K562 (cell line): ENCODE measurements around the gene SYNE1. TPM values are rescaled to one million over a fixed set of nuclear protein-coding genes. Genes with fewer than 3 reads are reported as not detected.

Experiments
- ATAC-seq: fragments of 200-7000 bp; cut with Tn5 transposase; 3 replicates; pipeline ENCODE4 v1.9.1; 2020; ENCODE audit warnings: moderate library complexity
- BruUV-seq: library from RNA; stranded (reverse); fragments of 400-500 nt; replicated peaks from 2 replicates; lab custom pipeline; 2021; lab: Mats Ljungman, UMichigan
- CTCF ChIA-PET: fragments of 300-600 bp; formaldehyde crosslinking; extraction: SDS; loops from one replicate; lab custom pipeline; 2021; ENCODE audit warnings: low intra/inter-chr PET ratio; lab: Yijun Ruan, JAX
- POLR2A ChIA-PET: fragments of 300-600, 350-650 bp; sonication (Branson Sonifier 250); formaldehyde crosslinking; extraction: SDS; loops from one replicate; lab custom pipeline; 2021; ENCODE audit warnings: antibody characterized with exemption, inconsistent platforms; lab: Yijun Ruan, JAX
- DNase-seq, 4 experiments: peaks; one replicate each; pipeline versions ENCODE4 v3.0.0 to v3.0.0-alpha.2; 2011 to 2018; ENCODE audit warnings: low spot score in 3 of 4, mixed read lengths in 3 of 4; ENCODE audit errors: extremely low read depth in 1 of 4
- FAIRE-seq: peaks from 2 replicates; lab custom pipeline; 2011; peaks lifted over from hg19 to GRCh38; lab: Jason Lieb, UNC
- H2AFZ ChIP-seq: 2 replicates; pipeline ENCODE4 v1.6.0; 2011; ENCODE audit warnings: low read depth, low read length, control low read depth, inconsistent platforms
- H3K27ac ChIP-seq: fragments of 200-600 bp; 3 replicates; pipeline ENCODE4 v1.8.0; 2011; ENCODE audit warnings: low read depth, mild to moderate bottlenecking, control low read depth, inconsistent platforms, low read length, moderate library complexity, mixed read lengths; ENCODE audit errors: extremely low read depth
- H3K27me3 ChIP-seq, 2 experiments: fragments of 300-600 bp in 1 of 2; 2 replicates in 1 of 2; 3 replicates in 1 of 2; pipeline versions ENCODE4 v1.6.0 to v1.8.0; 2011; ENCODE audit warnings: inconsistent platforms in 2 of 2, low read length in 2 of 2, mild to moderate bottlenecking in 1 of 2, mixed read lengths in 1 of 2, moderate library complexity in 1 of 2; ENCODE audit not compliant: control insufficient read depth in 2 of 2, insufficient read depth in 2 of 2
- H3K36me3 ChIP-seq: fragments of 300-600 bp; 3 replicates; pipeline ENCODE4 v1.8.0; 2011; ENCODE audit warnings: mild to moderate bottlenecking, low read length, inconsistent platforms; ENCODE audit not compliant: control insufficient read depth, insufficient read depth
- H3K4me1 ChIP-seq, 2 experiments: fragments of 200-600 bp in 1 of 2; replicated peaks in 1 of 2; 2 replicates in 1 of 2; 3 replicates in 1 of 2; pipeline versions ENCODE4 v1.5.1 to v1.8.0; 2011; ENCODE audit warnings: inconsistent platforms in 2 of 2, low read length in 2 of 2, mild to moderate bottlenecking in 1 of 2, mixed read lengths in 1 of 2, moderate library complexity in 1 of 2; ENCODE audit not compliant: control insufficient read depth in 2 of 2, insufficient read depth in 2 of 2
- H3K4me2 ChIP-seq: 2 replicates; pipeline ENCODE4 v1.6.1; 2011; ENCODE audit warnings: low read length, control low read depth, inconsistent platforms, mixed read lengths; ENCODE audit not compliant: insufficient read depth
- H3K4me3 ChIP-seq: fragments of 200-600 bp; sonication (generic), shearing (Covaris generic); 2 replicates; pipeline ENCODE4 v1.5.1; 2016; ENCODE audit warnings: control low read depth, inconsistent platforms
- H3K79me2 ChIP-seq: fragments of 200-600 bp; 3 replicates; pipeline ENCODE4 v1.8.0; 2011; ENCODE audit warnings: low read length, inconsistent platforms; ENCODE audit not compliant: control insufficient read depth, insufficient read depth
- H3K9ac ChIP-seq, 2 experiments: 2 replicates each; pipeline versions ENCODE4 v1.6.0 to v1.6.1; 2011; ENCODE audit warnings: low read depth in 2 of 2, low read length in 2 of 2, control low read depth in 1 of 2, inconsistent platforms in 1 of 2, mild to moderate bottlenecking in 1 of 2, mixed read lengths in 1 of 2; ENCODE audit not compliant: insufficient read depth in 1 of 2
- H3K9me1 ChIP-seq: one replicate; pipeline ENCODE4 v1.6.0; 2011; ENCODE audit warnings: inconsistent platforms, mild to moderate bottlenecking, low read length, moderate library complexity; ENCODE audit not compliant: control insufficient read depth, insufficient read depth
- H3K9me3 ChIP-seq: replicated peaks from 2 replicates; pipeline ENCODE4 v1.5.1; 2011; ENCODE audit warnings: low read depth, low read length, inconsistent platforms; ENCODE audit not compliant: control insufficient read depth, insufficient read depth
- H4K20me1 ChIP-seq: replicated peaks from 2 replicates; pipeline ENCODE4 v1.6.1; 2011; ENCODE audit warnings: low read length, inconsistent platforms, mixed read lengths; ENCODE audit not compliant: control insufficient read depth, insufficient read depth
- C11orf30 ChIP-seq: fragments of 450-650 bp; IDR thresholded peaks from 2 replicates; pipeline ENCODE4 v1.6.1; 2016; ENCODE audit warnings: low read depth, mild to moderate bottlenecking
- FOXJ2 ChIP-seq: fragments of 200-800 bp; sonication (Bioruptor generic); IDR thresholded peaks from 2 replicates; pipeline ENCODE4 v1.6.1; 2016; ENCODE audit warnings: missing genetic modification characterization, missing compliant biosample characterization
- MED1 ChIP-seq: sonication (generic); formaldehyde crosslinking; IDR thresholded peaks from 2 replicates; pipeline ENCODE4 v1.8.1; 2023; ENCODE audit warnings: missing genetic modification reagents, borderline replicate concordance
- MYNN ChIP-seq, 2 experiments: sonication (generic); formaldehyde crosslinking in 1 of 2; IDR thresholded peaks; 2 replicates each; pipeline versions ENCODE4 v1.5.0 to v1.6.1; 2016 to 2020; ENCODE audit warnings: antibody characterized with exemption in 1 of 2, missing genetic modification reagents in 1 of 2
- SMARCC2 ChIP-seq: fragments of 450-650 bp; IDR thresholded peaks from 2 replicates; pipeline ENCODE4 v1.6.1; 2017; ENCODE audit warnings: antibody characterized with exemption, moderate library complexity, mild to moderate bottlenecking, low read depth
- SP2 ChIP-seq: IDR thresholded peaks from 2 replicates; pipeline ENCODE4 v1.6.1; 2011; ENCODE audit warnings: mild to moderate bottlenecking, low read depth, low read length, moderate library complexity; ENCODE audit not compliant: poor library complexity, severe bottlenecking; ENCODE audit errors: extremely low read depth
- ZNF134 ChIP-seq: fragments of 250-450 bp; sonication (Bioruptor Pico); conservative IDR thresholded peaks from 2 replicates; pipeline ENCODE4 v1.4.0; 2020
- ZNF785 ChIP-seq: fragments of 250-450 bp; sonication (Bioruptor Pico); IDR thresholded peaks from 2 replicates; pipeline ENCODE4 v1.4.0; 2020; ENCODE audit warnings: mild to moderate bottlenecking
- WGBS: fragments of 100-300 bp; shearing (Covaris generic); methylation state at CpG from one replicate; pipeline ENCODE4 v1.1.6; 2016; ENCODE audit warnings: low coverage, mixed read lengths; ENCODE audit not compliant: insufficient coverage; ENCODE audit errors: missing lambda C conversion rate; 5-methylcytosine and 5-hydroxymethylcytosine counted together
- in situ Hi-C: fragments of 300-500 bp; cut with MboI; formaldehyde crosslinking; loops from 4 replicates; pipeline ENCODE4 v1.15.0; 2018; ENCODE audit warnings: inconsistent platforms, mixed read lengths
- intact Hi-C: fragments of 100-400 bp; cut with micrococcal nuclease; formaldehyde crosslinking; loops from 2 replicates; pipeline ENCODE4 v1.14.2; 2022
- polyA plus RNA-seq, 8 experiments: library from polyadenylated mRNA; depleted of rRNA in 4 of 8; stranded (reverse) in 5 of 8; unstranded in 3 of 8; fragments of >200 nt; fragmentation: Nextera tagmentation in 2 of 8; fragmentation: Illumina TruSeq in 1 of 8; extraction: Ambion mirVana in 2 of 8; extraction: Trizol in 1 of 8; gene quantifications; 2 replicates each; pipeline versions ENCODE4 v1.2.1 to v1.2.3, GENCODE V29; 2011 to 2014; ENCODE audit warnings: inconsistent platforms in 1 of 8, missing spikeins in 1 of 8
- total RNA-seq, 7 experiments: library from RNA; depleted of rRNA in 6 of 7; stranded (reverse); fragments of >200 nt in 6 of 7; fragmentation: Illumina TruSeq in 2 of 7; extraction: Trizol in 2 of 7; gene quantifications; 2 replicates each; pipeline versions ENCODE4 v1.2.1 to v1.2.3, GENCODE V29; 2011 to 2021; ENCODE audit warnings: low replicate concordance in 1 of 7
- TF ChIP-seq, protein P1 (sequence below): sonication (generic); formaldehyde crosslinking; IDR thresholded peaks from 2 replicates; pipeline ENCODE4 v1.8.1; 2023; ENCODE audit warnings: mild to moderate bottlenecking, missing genetic modification reagents, moderate library complexity

Gene SYNE1
- total and polyA plus RNA-seq, 9 of the 15 experiments (the other 6 are each of a cell fraction or from before 2014, with no cell fraction given): under 0.01 to 0.42 (median 0.08) TPM; not detected in 1

GRCh38 chr6:152146385-152146784, 490.8 kb downstream of the SYNE1 start:
- no TSS peak for BruUV-seq
- ChIA-PET POLR2A (no interaction called here), CTCF (no interaction called here)
- WGBS: 0% methylated on average over 1 of the region's 1 CpG
- Histone ChIP-seq H3K9me3 (no peaks in the 10 kb centered on the region), H3K9me1 (no peaks in the 10 kb centered on the region), H3K4me2 (no peak overlapping the region), H3K79me2 (no peaks in the 10 kb centered on the region), H2AFZ (no peak overlapping the region), H3K36me3 (no peaks in the 10 kb centered on the region), H4K20me1 (no peaks in the 10 kb centered on the region), H3K27me3 (peaks cover 11 to 14% of the 10 kb centered on the region in 2 experiments; a peak in 3 of 5 replicates), H3K4me1 (no peaks in the 10 kb centered on the region), H3K9ac (no peak overlapping the region), H3K27ac (no peak overlapping the region), H3K4me3 (no peak overlapping the region)
- no peak for TF ChIP-seq ZNF134 (CRISPR knock-in tag)
- TF ChIP-seq, protein P1, sequence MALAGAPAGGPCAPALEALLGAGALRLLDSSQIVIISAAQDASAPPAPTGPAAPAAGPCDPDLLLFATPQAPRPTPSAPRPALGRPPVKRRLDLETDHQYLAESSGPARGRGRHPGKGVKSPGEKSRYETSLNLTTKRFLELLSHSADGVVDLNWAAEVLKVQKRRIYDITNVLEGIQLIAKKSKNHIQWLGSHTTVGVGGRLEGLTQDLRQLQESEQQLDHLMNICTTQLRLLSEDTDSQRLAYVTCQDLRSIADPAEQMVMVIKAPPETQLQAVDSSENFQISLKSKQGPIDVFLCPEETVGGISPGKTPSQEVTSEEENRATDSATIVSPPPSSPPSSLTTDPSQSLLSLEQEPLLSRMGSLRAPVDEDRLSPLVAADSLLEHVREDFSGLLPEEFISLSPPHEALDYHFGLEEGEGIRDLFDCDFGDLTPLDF (CRISPR knock-in tag): no peak
- TF ChIP-seq SMARCC2: no peak
- no peak for TF ChIP-seq SP2
- TF ChIP-seq C11orf30: no peak
- no peak for TF ChIP-seq ZNF785 (CRISPR knock-in tag)
- no peak for TF ChIP-seq MED1 (CRISPR knock-in tag)
- TF ChIP-seq MYNN (IDR thresholded peaks at IDR 0.05): no peak
- TF ChIP-seq MYNN (CRISPR knock-in tag; IDR thresholded peaks at IDR 0.05): no peak
- TF ChIP-seq FOXJ2 (tag): no peak
- intact Hi-C loops: no loop called here
- ATAC-seq (no peak), FAIRE-seq (no peak), DNase-seq (no peak)
- in situ Hi-C loops: no loop called here
